Neural progenitor cell (in vitro differentiated cells): ENCODE measurements around the gene MVD. TPM values are rescaled to one million over a fixed set of nuclear protein-coding genes. Genes with fewer than 3 reads are reported as not detected.
A peak's percentile ranks its signal among the peaks of the same experiment; 100 is the strongest.

ENCODE experiments used
- DNase-seq: peaks from one replicate; pipeline ENCODE4 v3.0.0-alpha.2; 2016; ENCODE audit warnings: low spot score
- H2AFZ ChIP-seq: fragments of 200-600 bp; sonication (generic); replicated peaks from 2 replicates; pipeline ENCODE4 v1.6.1; 2016; ENCODE audit warnings: antibody characterized with exemption
- H3F3A ChIP-seq: fragments of 200-600 bp; sonication (generic); 2 replicates; pipeline ENCODE4 v1.6.1; 2016; ENCODE audit warnings: antibody characterized with exemption, low read depth
- H3K27ac ChIP-seq: fragments of 200-600 bp; sonication (generic); 2 replicates; pipeline ENCODE4 v1.5.1; 2016; ENCODE audit warnings: mild to moderate bottlenecking
- H3K27me3 ChIP-seq: fragments of 200-600 bp; sonication (generic); 2 replicates; pipeline ENCODE4 v1.6.1; 2016; ENCODE audit warnings: mild to moderate bottlenecking, moderate library complexity
- H3K36me3 ChIP-seq: fragments of 200-600 bp; sonication (generic); 2 replicates; pipeline ENCODE4 v1.5.1; 2016
- H3K4me1 ChIP-seq: fragments of 200-600 bp; sonication (generic); 2 replicates; pipeline ENCODE4 v1.6.1; 2016; ENCODE audit warnings: mixed run types
- H3K4me2 ChIP-seq: fragments of 200-600 bp; sonication (generic); 2 replicates; pipeline ENCODE4 v1.6.1; 2016
- H3K4me3 ChIP-seq: fragments of 200-600 bp; sonication (generic); 2 replicates; pipeline ENCODE4 v1.5.1; 2016
- H3K79me2 ChIP-seq: fragments of 200-600 bp; sonication (generic); 2 replicates; pipeline ENCODE4 v1.6.1; 2016; ENCODE audit warnings: low read depth
- H3K9ac ChIP-seq: fragments of 200-600 bp; sonication (generic); 2 replicates; pipeline ENCODE4 v1.6.1; 2016
- H3K9me3 ChIP-seq: fragments of 200-600 bp; sonication (generic); 2 replicates; pipeline ENCODE4 v1.5.1; 2016; ENCODE audit warnings: low read depth
- H4K20me1 ChIP-seq: fragments of 200-600 bp; sonication (generic); 2 replicates; pipeline ENCODE4 v1.6.1; 2016; ENCODE audit warnings: low read depth
- H3K27ac Mint-ChIP-seq: 3 replicates; pipeline ENCODE4 v1.8.0; 2021; ENCODE audit warnings: mixed read lengths
- H3K27me3 Mint-ChIP-seq: 2 replicates; pipeline ENCODE4 v1.8.0; 2022; ENCODE audit warnings: low read depth, mild to moderate bottlenecking, inconsistent platforms, moderate library complexity, mixed read lengths; ENCODE audit not compliant: insufficient read depth
- H3K36me3 Mint-ChIP-seq: 3 replicates; pipeline ENCODE4 v1.8.0; 2021; ENCODE audit warnings: mixed read lengths
- H3K4me1 Mint-ChIP-seq: 3 replicates; pipeline ENCODE4 v1.8.0; 2021; ENCODE audit warnings: mixed read lengths
- H3K4me3 Mint-ChIP-seq: 3 replicates; pipeline ENCODE4 v1.8.0; 2021; ENCODE audit warnings: mild to moderate bottlenecking, moderate library complexity, mixed read lengths
- H3K9me3 Mint-ChIP-seq: 3 replicates; pipeline ENCODE4 v1.8.0; 2020; ENCODE audit warnings: mixed read lengths
- EZH2 ChIP-seq: fragments of 200-600 bp; sonication (generic); IDR thresholded peaks from 2 replicates; pipeline ENCODE4 v1.6.1; 2017; ENCODE audit warnings: antibody characterized with exemption, mild to moderate bottlenecking, moderate library complexity
- EZH2phosphoT487 ChIP-seq: fragments of 200-600 bp; sonication (generic); IDR thresholded peaks from 2 replicates; pipeline ENCODE4 v1.6.1; 2017; ENCODE audit warnings: antibody characterized with exemption
- total RNA-seq: library from RNA; depleted of rRNA; stranded (reverse); fragments of >200 nt; gene quantifications from 2 replicates; pipeline ENCODE4 v1.2.3, GENCODE V29; 2015; ENCODE audit warnings: low replicate concordance
- TF ChIP-seq, protein P1 (sequence below): fragments of 200-600 bp; sonication (generic); IDR thresholded peaks from 2 replicates; pipeline ENCODE4 v1.5.1; 2017; ENCODE audit warnings: antibody characterized with exemption, mild to moderate bottlenecking

MVD gene
- total RNA-seq, 1 donor from 2014 or later = 12.7 TPM

DNA sequence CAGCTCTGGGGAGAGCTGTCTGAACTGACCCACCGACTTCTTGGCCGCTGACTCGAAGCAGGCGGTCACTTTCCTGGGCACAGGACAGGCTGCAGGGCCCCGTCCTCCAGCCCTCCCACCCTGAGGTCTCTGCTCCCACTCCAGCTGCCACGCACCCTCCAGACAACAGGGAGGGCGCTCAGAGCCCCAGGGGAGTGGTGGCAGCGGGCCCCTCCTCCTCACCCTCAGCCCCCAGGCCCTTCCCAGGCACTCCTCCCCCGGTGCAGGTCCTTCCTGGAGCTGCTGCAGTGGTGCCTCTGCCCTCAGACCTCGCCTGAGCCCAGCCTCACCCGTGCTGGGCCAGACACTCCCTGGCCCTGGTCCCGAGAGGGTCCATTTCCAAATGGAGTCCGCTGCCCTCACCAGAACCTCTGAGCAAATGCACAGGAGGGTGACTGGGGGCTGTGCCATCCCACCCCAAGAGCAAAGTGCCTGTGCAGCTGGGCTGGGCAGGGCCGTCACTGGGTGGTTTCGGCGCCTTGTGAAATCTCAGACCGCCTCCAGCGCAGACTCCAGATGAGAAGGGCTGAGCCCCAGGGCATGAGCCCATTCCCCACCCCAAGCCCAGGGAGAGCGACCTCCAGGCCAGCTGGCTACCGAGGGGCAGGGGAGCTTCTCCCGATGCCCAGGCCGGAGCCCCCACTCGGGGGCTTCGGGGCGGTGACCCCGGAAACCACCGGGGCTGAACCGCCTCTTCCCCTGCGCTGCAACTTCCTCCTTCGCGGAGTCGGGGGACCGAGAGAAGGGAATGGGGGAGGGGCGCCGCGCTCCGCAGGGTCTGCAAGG, 12.8 kb downstream of the MVD start:
- no peak overlapping the region for H3K27ac Mint-ChIP-seq
- peaks cover 8% of the 10 kb centered on the region for H3K79me2 ChIP-seq

DNA sequence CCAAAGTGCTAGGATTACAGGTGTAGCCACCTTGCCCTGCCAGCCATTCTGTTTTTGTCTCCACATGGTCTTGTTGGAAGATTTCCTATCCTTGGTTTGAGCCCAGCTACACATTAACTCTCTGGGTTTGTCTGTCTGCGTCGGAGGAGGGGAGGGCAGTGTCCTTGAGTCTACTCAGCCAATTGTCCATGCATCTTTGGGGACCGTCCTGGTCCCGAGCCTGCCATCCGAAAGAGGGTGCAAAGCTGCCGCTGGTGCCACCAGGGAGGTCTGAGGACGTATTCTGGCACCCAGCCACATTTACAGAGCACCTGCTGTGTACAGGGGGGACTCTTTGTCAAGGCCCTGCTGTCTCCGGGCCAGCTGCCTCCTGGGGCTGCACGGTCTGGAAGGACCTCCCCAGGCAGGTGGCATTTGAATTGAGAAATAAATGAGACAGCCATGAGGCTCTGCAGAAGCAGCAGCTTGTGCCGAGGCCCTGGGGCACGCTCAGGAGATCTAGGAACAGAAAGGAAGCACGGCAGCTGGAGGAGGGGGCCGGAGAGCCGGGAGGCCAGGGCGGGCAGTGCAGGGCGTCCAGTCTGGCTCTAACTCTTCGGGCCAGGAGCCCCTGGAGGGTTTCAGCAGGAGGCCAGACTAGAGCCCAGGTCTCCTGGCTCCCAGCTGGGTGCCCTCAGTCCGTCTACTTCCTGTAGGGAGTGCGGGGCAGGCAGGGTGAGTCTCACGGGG, 13.5 kb downstream of the MVD start:
- Histone ChIP-seq H3K9me3 (no peaks in the 10 kb centered on the region), H3K9ac (no peak overlapping the region), H3K79me2 (peaks cover 8% of the 10 kb centered on the region), H3K36me3 (no peaks in the 10 kb centered on the region), H3K4me1 (peaks cover 10% of the 10 kb centered on the region), H4K20me1 (peaks cover 20% of the 10 kb centered on the region), H3K27me3 (no peaks in the 10 kb centered on the region), H3F3A (peaks cover 6% of the 10 kb centered on the region), H2AFZ (no peak overlapping the region), H3K4me2 (peak overlapping the region; percentile 95), H3K4me3 (peak overlapping the region; percentile 79), H3K27ac (no peak overlapping the region)
- Mint-ChIP-seq H3K27me3 (peaks cover 9% of the 10 kb centered on the region), H3K36me3 (peaks cover 2% of the 10 kb centered on the region), H3K27ac (peak overlapping the region; percentile 62), H3K4me3 (peak overlapping the region; percentile 65), H3K4me1 (peaks cover 27% of the 10 kb centered on the region), H3K9me3 (no peaks in the 10 kb centered on the region)
- TF ChIP-seq, protein P1, sequence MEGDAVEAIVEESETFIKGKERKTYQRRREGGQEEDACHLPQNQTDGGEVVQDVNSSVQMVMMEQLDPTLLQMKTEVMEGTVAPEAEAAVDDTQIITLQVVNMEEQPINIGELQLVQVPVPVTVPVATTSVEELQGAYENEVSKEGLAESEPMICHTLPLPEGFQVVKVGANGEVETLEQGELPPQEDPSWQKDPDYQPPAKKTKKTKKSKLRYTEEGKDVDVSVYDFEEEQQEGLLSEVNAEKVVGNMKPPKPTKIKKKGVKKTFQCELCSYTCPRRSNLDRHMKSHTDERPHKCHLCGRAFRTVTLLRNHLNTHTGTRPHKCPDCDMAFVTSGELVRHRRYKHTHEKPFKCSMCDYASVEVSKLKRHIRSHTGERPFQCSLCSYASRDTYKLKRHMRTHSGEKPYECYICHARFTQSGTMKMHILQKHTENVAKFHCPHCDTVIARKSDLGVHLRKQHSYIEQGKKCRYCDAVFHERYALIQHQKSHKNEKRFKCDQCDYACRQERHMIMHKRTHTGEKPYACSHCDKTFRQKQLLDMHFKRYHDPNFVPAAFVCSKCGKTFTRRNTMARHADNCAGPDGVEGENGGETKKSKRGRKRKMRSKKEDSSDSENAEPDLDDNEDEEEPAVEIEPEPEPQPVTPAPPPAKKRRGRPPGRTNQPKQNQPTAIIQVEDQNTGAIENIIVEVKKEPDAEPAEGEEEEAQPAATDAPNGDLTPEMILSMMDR = no peak
- no peak for TF ChIP-seq EZH2phosphoT487
- no peak for TF ChIP-seq EZH2
- no peak for DNase-seq

More for the DNA sequence above, 12.8 kb downstream of the MVD start:
- peak overlapping the region; percentile 84 for H3K4me3 Mint-ChIP-seq
- Histone ChIP-seq H3K4me2 (peak overlapping the region; percentile 95), H3K27ac (no peak overlapping the region), H3K36me3 (no peaks in the 10 kb centered on the region), H4K20me1 (peaks cover 20% of the 10 kb centered on the region), H3K9ac (peak overlapping the region; percentile 48), H3F3A (peaks cover 6% of the 10 kb centered on the region), H3K4me3 (peak overlapping the region; percentile 79), H2AFZ (no peak overlapping the region), H3K9me3 (no peaks in the 10 kb centered on the region), H3K27me3 (no peaks in the 10 kb centered on the region), H3K4me1 (peaks cover 10% of the 10 kb centered on the region)
- TF ChIP-seq EZH2phosphoT487 = no peak
- DNase-seq = peak; percentile 71
- H3K27me3 Mint-ChIP-seq = peaks cover 7% of the 10 kb centered on the region
- peaks cover 19% of the 10 kb centered on the region for H3K4me1 Mint-ChIP-seq
- no peaks in the 10 kb centered on the region for H3K9me3 Mint-ChIP-seq
- H3K36me3 Mint-ChIP-seq = peaks cover 2% of the 10 kb centered on the region

DNA sequence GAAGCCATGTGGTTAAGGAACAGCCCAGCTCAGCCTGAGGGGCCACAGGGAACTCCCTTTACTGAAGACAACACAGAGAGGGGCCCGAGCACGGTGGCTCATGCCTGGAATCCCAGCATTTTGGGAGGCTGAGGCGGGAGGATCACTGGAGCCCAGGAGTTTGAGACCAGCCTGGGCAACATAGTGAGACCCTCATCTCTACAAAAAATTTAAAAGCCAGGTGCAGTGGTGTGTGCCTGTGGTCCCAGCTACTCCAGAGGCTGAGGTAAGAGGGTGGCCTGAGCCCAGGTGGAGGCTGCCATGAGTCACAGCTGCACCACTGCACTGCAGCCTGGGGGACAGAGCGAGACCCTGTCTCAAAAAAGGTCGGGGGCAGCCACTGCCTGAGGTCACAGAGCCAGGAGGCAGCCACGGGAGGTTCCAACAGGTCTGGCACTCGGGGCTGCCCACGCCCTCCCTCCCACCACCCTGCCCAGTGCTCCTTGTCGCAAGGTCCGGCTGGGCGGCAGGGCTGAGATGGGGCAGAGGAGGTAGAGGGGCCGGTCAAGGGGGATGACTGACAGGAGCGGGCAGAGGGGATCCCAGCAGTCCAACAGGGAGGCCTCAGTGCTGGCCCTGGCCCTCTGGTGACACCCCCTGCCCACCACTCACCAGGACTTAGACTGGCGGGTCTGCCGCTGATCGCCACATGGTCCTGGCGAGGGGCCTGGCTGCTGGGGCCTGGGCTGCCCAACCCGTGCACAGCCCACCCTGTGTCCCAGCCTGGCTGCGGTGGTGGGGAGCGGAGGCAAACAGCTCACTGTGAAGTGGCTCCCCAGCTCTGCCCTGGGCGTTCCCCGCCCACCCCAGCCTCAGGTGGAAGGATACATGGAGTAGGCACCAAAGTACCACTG, 15.5 kb downstream of the MVD start:
- peaks cover 10% of the 10 kb centered on the region for H3K27me3 Mint-ChIP-seq
- TF ChIP-seq EZH2phosphoT487 = no peak
- TF ChIP-seq EZH2 = no peak
- TF ChIP-seq, protein P1 = no peak
- peaks cover 32% of the 10 kb centered on the region for H3K4me1 Mint-ChIP-seq
- Histone ChIP-seq H3K79me2 (peaks cover 8% of the 10 kb centered on the region), H3K36me3 (no peaks in the 10 kb centered on the region), H3K4me2 (no peak overlapping the region), H3F3A (peaks cover 6% of the 10 kb centered on the region), H3K27ac (no peak overlapping the region), H4K20me1 (peaks cover 20% of the 10 kb centered on the region), H3K4me1 (peaks cover 10% of the 10 kb centered on the region), H3K9ac (no peak overlapping the region), H3K4me3 (no peak overlapping the region), H3K9me3 (no peaks in the 10 kb centered on the region), H3K27me3 (no peaks in the 10 kb centered on the region), H2AFZ (no peak overlapping the region)
- no peak for DNase-seq
- no peaks in the 10 kb centered on the region for H3K36me3 Mint-ChIP-seq
- no peak overlapping the region for H3K4me3 Mint-ChIP-seq
- no peaks in the 10 kb centered on the region for H3K9me3 Mint-ChIP-seq
- no peak overlapping the region for H3K27ac Mint-ChIP-seq
